Measurements from ENCODE around the gene PPP4R3B. TPM values are rescaled to one million over a fixed set of nuclear protein-coding genes. Genes with fewer than 3 reads are reported as not detected.

PPP4R3B gene
- total RNA-seq, 2 experiments from 2014 or later = 42.3 to 68.4 TPM

GRCh38 chr2:55627915-55628314 is 10.5 kb upstream of the PPP4R3B start:
- Histone ChIP-seq H3K4me2 (ENCODE audit: low read length) (no peak overlapping the region), H3K79me2 (ENCODE audit: insufficient read depth, low read depth, low read length) (no peaks in the 10 kb centered on the region), H3K27ac (ENCODE audit: low read depth, low read length, poor library complexity, severe bottlenecking) (no peak overlapping the region), H2AFZ (ENCODE audit: low read length) (no peak overlapping the region), H3K4me1 (ENCODE audit: insufficient read depth, low read length, poor library complexity, severe bottlenecking) (no peaks in the 10 kb centered on the region), H3K9me3 (ENCODE audit: low read length) (no peaks in the 10 kb centered on the region), H3K4me3 (ENCODE audit: low read depth, low read length, poor library complexity, severe bottlenecking) (no peak overlapping the region), H4K20me1 (ENCODE audit: insufficient read depth, low read length) (peaks cover 8% of the 10 kb centered on the region), H3K36me3 (ENCODE audit: insufficient read depth, low read length) (peaks cover 16% of the 10 kb centered on the region), H3K9me2 (ENCODE audit: insufficient read depth, low read length) (no peaks in the 10 kb centered on the region)
- TF ChIP-seq EZH2phosphoT487 (IDR thresholded peaks at IDR 0.05; ENCODE audit: borderline replicate concordance, low read depth, low read length) (no peak), CTCF (conservative IDR thresholded peaks at IDR 0.05; ENCODE audit: low read length) (no peak)
- intact Hi-C loops (cut with micrococcal nuclease; ENCODE audit: unreplicated experiment) = no loop called here
- no TSS peak for BruUV-seq (replicated peaks)
- no peak for DNase-seq (ENCODE audit: low spot score)
- ChIA-PET POLR2A (interaction anchor here (1.2 kb wide), 1 partner anchor 12 kb away, joined by 3 read pairs; no protein-coding TSS in a partner anchor), CTCF (ENCODE audit: unreplicated experiment) (no interaction called here)

GRCh38 chr2:55621802-55622201 is 4.4 kb upstream of the PPP4R3B start:
- Histone ChIP-seq H3K9me3 (ENCODE audit: low read length) (no peaks in the 10 kb centered on the region), H3K4me2 (ENCODE audit: low read length) (no peak overlapping the region), H3K27ac (ENCODE audit: low read depth, low read length, poor library complexity, severe bottlenecking) (no peak overlapping the region), H3K36me3 (ENCODE audit: insufficient read depth, low read length) (peaks cover 23% of the 10 kb centered on the region; the same call in 1 of the 2 replicates), H3K79me2 (ENCODE audit: insufficient read depth, low read depth, low read length) (peaks cover 44% of the 10 kb centered on the region), H3K4me3 (ENCODE audit: low read depth, low read length, poor library complexity, severe bottlenecking) (no peak overlapping the region), H4K20me1 (ENCODE audit: insufficient read depth, low read length) (peaks cover 27% of the 10 kb centered on the region), H3K4me1 (ENCODE audit: insufficient read depth, low read length, poor library complexity, severe bottlenecking) (peaks cover 16% of the 10 kb centered on the region), H3K9me2 (ENCODE audit: insufficient read depth, low read length) (no peaks in the 10 kb centered on the region), H2AFZ (ENCODE audit: low read length) (no peak overlapping the region)
- CTCF ChIA-PET (ENCODE audit: unreplicated experiment) = interaction anchor here (0.6 kb wide), 1 partner anchor 147 kb away, joined by 3 read pairs; no protein-coding TSS in a partner anchor
- DNase-seq (ENCODE audit: low spot score) = no peak
- TF ChIP-seq CTCF (conservative IDR thresholded peaks at IDR 0.05; ENCODE audit: low read length) (no peak), EZH2phosphoT487 (IDR thresholded peaks at IDR 0.05; ENCODE audit: borderline replicate concordance, low read depth, low read length) (no peak)
- intact Hi-C loops (cut with micrococcal nuclease; ENCODE audit: unreplicated experiment) = no loop called here
- no TSS peak for BruUV-seq (replicated peaks)
- POLR2A ChIA-PET = interaction anchor here (0.7 kb wide), 1 partner anchor 435 kb away, joined by 3 read pairs; no protein-coding TSS in a partner anchor

- peaks cover 59% of the 10 kb centered on the region for H3K79me2 ChIP-seq (ENCODE audit: insufficient read depth, low read depth, low read length)
- peaks cover 34% of the 10 kb centered on the region; the same call in 1 of the 2 replicates for H3K36me3 ChIP-seq (ENCODE audit: insufficient read depth, low read length)
- no peaks in the 10 kb centered on the region for H3K9me2 ChIP-seq (ENCODE audit: insufficient read depth, low read length)
- CTCF ChIA-PET (ENCODE audit: unreplicated experiment) = no interaction called here
- no peak overlapping the region for H3K27ac ChIP-seq (ENCODE audit: low read depth, low read length, poor library complexity, severe bottlenecking)
- H3K9me3 ChIP-seq (ENCODE audit: low read length) = no peaks in the 10 kb centered on the region
- DNase-seq (ENCODE audit: low spot score) = peak; percentile 56
- intact Hi-C loops (cut with micrococcal nuclease; ENCODE audit: unreplicated experiment) = no loop called here
- peaks cover 22% of the 10 kb centered on the region for H3K4me1 ChIP-seq (ENCODE audit: insufficient read depth, low read length, poor library complexity, severe bottlenecking)
- peak overlapping the region; percentile 96 for H3K4me3 ChIP-seq (ENCODE audit: low read depth, low read length, poor library complexity, severe bottlenecking)
- H2AFZ ChIP-seq (ENCODE audit: low read length) = no peak overlapping the region
- no TSS peak for BruUV-seq (replicated peaks)
- TF ChIP-seq EZH2phosphoT487 (IDR thresholded peaks at IDR 0.05; ENCODE audit: borderline replicate concordance, low read depth, low read length) (no peak), CTCF (conservative IDR thresholded peaks at IDR 0.05; ENCODE audit: low read length) (peak; percentile 82)
- POLR2A ChIA-PET = interaction anchor here (1.0 kb wide), 1 partner anchor 10 kb away, joined by 3 read pairs; no protein-coding TSS in a partner anchor
- peaks cover 40% of the 10 kb centered on the region for H4K20me1 ChIP-seq (ENCODE audit: insufficient read depth, low read length)
- H3K4me2 ChIP-seq (ENCODE audit: low read length) = peak overlapping the region; percentile 96
Measured at GRCh38 chr2:55620123-55620779, 2.8 kb upstream of the PPP4R3B start.

All from OCI-LY7 (cell line).